GM12874 (cell line): ENCODE measurements around the gene PCDH15.

Experiments used
- TF ChIP-seq, protein P1 (sequence below): IDR thresholded peaks from 2 replicates; pipeline ENCODE4 v1.5.1; 2011; ENCODE audit warnings: low read depth, mild to moderate bottlenecking, control low read depth, low read length, moderate library complexity; ENCODE audit not compliant: insufficient read depth

Gene PCDH15

GRCh38 chr10:53864846-53865245 lies 936.2 kb downstream of the PCDH15 start:
- TF ChIP-seq, protein P1, sequence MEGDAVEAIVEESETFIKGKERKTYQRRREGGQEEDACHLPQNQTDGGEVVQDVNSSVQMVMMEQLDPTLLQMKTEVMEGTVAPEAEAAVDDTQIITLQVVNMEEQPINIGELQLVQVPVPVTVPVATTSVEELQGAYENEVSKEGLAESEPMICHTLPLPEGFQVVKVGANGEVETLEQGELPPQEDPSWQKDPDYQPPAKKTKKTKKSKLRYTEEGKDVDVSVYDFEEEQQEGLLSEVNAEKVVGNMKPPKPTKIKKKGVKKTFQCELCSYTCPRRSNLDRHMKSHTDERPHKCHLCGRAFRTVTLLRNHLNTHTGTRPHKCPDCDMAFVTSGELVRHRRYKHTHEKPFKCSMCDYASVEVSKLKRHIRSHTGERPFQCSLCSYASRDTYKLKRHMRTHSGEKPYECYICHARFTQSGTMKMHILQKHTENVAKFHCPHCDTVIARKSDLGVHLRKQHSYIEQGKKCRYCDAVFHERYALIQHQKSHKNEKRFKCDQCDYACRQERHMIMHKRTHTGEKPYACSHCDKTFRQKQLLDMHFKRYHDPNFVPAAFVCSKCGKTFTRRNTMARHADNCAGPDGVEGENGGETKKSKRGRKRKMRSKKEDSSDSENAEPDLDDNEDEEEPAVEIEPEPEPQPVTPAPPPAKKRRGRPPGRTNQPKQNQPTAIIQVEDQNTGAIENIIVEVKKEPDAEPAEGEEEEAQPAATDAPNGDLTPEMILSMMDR: no peak

GRCh38 chr10:53852450-53853175 lies 948.4 kb downstream of the PCDH15 start:
- TF ChIP-seq, protein P1: no peak

DNA sequence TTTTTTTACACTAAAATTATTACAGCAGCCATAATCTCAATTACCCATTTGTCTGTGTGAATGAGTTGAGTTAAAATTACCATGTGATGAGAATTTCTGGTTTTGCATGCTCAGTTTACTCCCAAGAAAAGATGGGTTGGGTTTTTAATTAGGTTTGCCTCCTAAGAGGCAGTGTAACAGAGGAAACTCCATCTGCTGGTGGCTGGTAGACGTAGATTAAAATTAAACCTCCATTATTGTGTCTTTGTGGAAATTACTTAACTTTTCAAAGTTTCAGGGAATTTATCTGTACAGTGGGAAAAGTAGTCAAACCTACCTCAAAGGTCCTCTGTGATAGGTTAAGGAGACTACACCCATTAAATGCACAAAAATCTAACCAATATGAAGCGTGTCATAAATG lies 954.2 kb downstream of the PCDH15 start:
- TF ChIP-seq, protein P1: no peak

DNA sequence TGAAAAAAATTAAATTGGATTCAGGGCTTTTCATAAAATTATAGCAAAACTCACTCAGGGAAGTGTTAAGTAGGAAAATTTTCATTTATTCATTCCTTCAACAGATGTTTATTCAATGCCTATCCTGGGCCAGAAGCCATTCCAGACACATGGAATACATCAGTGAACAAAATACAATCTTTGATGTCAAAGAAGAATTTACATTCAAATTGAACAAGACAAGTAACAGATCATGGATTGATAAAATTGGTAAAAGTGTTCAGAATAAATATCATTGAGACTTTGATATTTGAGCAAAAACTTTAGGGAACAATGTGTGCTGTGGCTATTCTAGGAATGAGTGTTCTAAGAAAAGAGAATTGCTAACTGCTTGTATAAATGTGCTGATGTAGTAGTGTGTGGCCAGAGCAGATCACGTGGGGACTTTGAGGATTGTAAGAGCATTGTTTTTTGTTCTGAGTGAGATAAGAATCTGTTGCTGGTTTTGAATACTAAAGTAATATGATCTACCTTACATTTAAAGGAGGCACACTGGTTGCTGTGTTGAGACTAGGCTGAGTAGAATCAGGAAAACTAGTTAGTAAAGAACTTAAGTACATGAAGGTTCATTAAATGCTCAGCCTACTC lies 957.2 kb downstream of the PCDH15 start:
- TF ChIP-seq, protein P1: no peak

GRCh38 chr10:53841483-53842145 lies 959.4 kb downstream of the PCDH15 start:
- TF ChIP-seq, protein P1: no peak

- TF ChIP-seq, protein P1: no peak
These were observed 960.4 kb downstream of the PCDH15 start for GRCh38 chr10:53840653-53841052.

DNA sequence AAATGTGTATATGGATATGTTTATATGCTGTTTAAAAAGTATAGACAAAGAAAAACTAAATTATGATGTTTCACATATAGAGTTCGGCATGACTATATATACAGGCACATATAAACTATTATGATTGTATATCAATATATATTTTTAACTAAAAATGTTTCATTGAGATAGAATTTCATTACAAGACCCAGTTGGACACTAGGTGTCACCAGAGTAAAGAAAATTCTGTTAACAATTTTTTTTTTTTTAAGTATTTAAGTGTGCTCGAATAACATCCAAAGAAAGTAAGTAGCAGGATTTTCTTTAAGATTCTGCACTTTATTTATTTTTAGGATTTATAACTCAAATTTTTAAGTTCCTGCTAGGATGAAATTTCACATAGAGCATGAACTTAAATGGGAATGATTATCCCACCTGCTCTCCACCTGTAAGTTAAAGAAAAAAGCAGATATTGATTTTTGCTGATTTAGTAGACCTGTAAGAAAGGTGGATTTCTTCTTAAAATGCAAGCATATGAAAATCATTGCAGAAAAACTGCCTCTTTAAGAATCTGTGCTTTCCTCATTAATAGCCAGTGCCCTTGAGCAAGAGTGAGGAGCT lies 961.5 kb downstream of the PCDH15 start:
- TF ChIP-seq, protein P1: no peak
